Endothelial cell of umbilical vein (primary cell): Measurements from ENCODE around the gene DLEC1. TPM values are rescaled to one million over a fixed set of nuclear protein-coding genes. Genes with fewer than 3 reads are reported as not detected.

Experiments
- BruUV-seq: library from RNA; stranded (reverse); fragments of 400-500 nt; replicated peaks from 2 replicates; lab custom pipeline; 2021; lab: Mats Ljungman, UMichigan
- CTCF ChIA-PET: fragments of 300-600, 350-600 bp; sonication (Branson Sonifier 250); formaldehyde crosslinking; loops from one replicate; lab custom pipeline; 2021; ENCODE audit warnings: antibody characterized with exemption, inconsistent platforms; lab: Charles Lee
- POLR2A ChIA-PET: fragments of 300-600, 350-600 bp; sonication (Branson Sonifier 250); formaldehyde crosslinking; loops from one replicate; lab custom pipeline; 2021; ENCODE audit warnings: antibody characterized with exemption, inconsistent platforms; lab: Charles Lee
- DNase-seq: peaks from one replicate; pipeline ENCODE4 v3.0.0-alpha.2; 2011; ENCODE audit warnings: low read depth, low spot score
- FAIRE-seq: peaks from 2 replicates; lab custom pipeline; 2011; peaks lifted over from hg19 to GRCh38; lab: Jason Lieb, UNC
- H2AFZ ChIP-seq: 2 replicates; pipeline ENCODE4 v1.6.0; 2012; ENCODE audit warnings: low read depth, low read length, control low read depth, inconsistent platforms
- H3K27ac ChIP-seq: 2 replicates; pipeline ENCODE4 v1.5.1; 2011; ENCODE audit warnings: low read depth, mild to moderate bottlenecking, control low read depth, low read length, moderate library complexity; ENCODE audit not compliant: insufficient read depth
- H3K27me3 ChIP-seq, 2 experiments: 2 replicates each; pipeline versions ENCODE4 v1.6.0 to v1.6.1; 2011; ENCODE audit warnings: low read length in 2 of 2, mixed read lengths in 1 of 2; ENCODE audit not compliant: control insufficient read depth in 2 of 2, insufficient read depth in 2 of 2
- H3K36me3 ChIP-seq, 2 experiments: 2 replicates in 1 of 2; 3 replicates in 1 of 2; pipeline ENCODE4 v1.5.1; 2011; ENCODE audit warnings: low read length in 2 of 2, mild to moderate bottlenecking in 1 of 2, moderate library complexity in 1 of 2; ENCODE audit not compliant: control insufficient read depth in 2 of 2, insufficient read depth in 2 of 2; ENCODE audit errors: extremely low read depth in 1 of 2
- H3K4me1 ChIP-seq: 3 replicates; pipeline ENCODE4 v1.5.1; 2011; ENCODE audit warnings: mild to moderate bottlenecking, low read length; ENCODE audit not compliant: control insufficient read depth, insufficient read depth; ENCODE audit errors: extremely low read depth
- H3K4me2 ChIP-seq: 2 replicates; pipeline ENCODE4 v1.6.1; 2011; ENCODE audit warnings: low read length, control low read depth, mixed read lengths; ENCODE audit not compliant: insufficient read depth
- H3K4me3 ChIP-seq, 3 experiments: fragments of 200-600 bp in 1 of 3; sonication (generic), shearing (Covaris generic) in 1 of 3; replicated peaks in 1 of 3; 2 replicates each; pipeline ENCODE4 v1.5.1; 2011 to 2016; ENCODE audit warnings: control low read depth in 3 of 3, low read length in 3 of 3, mild to moderate bottlenecking in 2 of 3, inconsistent platforms in 1 of 3, low read depth in 1 of 3, moderate library complexity in 1 of 3; ENCODE audit not compliant: insufficient read depth in 1 of 3
- H3K79me2 ChIP-seq: 2 replicates; pipeline ENCODE4 v1.6.0; 2012; ENCODE audit warnings: low read length, inconsistent platforms; ENCODE audit not compliant: control insufficient read depth, insufficient read depth
- H3K9ac ChIP-seq: replicated peaks from 2 replicates; pipeline ENCODE3; 2011; ENCODE audit warnings: low read length, control low read depth; ENCODE audit not compliant: insufficient read depth; ENCODE audit errors: extremely low read depth
- H3K9me1 ChIP-seq: replicated peaks from 3 replicates; pipeline ENCODE4 v1.6.0; 2011; ENCODE audit warnings: mild to moderate bottlenecking, low read length; ENCODE audit not compliant: control insufficient read depth, insufficient read depth; ENCODE audit errors: extremely low read depth
- H3K9me3 ChIP-seq: replicated peaks from 2 replicates; pipeline ENCODE4 v1.5.1; 2012; ENCODE audit warnings: low read length, inconsistent platforms; ENCODE audit not compliant: control insufficient read depth, insufficient read depth
- H4K20me1 ChIP-seq: replicated peaks from 2 replicates; pipeline ENCODE3; 2011; ENCODE audit warnings: mild to moderate bottlenecking, low read length; ENCODE audit not compliant: control insufficient read depth, insufficient read depth; ENCODE audit errors: extremely low read depth
- CTCF ChIP-seq, 2 donors: IDR thresholded peaks; 1 replicate in 1 of 2; 2 replicates in 1 of 2; pipeline ENCODE4 v1.5.1; 2011; ENCODE audit warnings: low read length in 2 of 2, mild to moderate bottlenecking in 2 of 2, moderate library complexity in 2 of 2, control low read depth in 1 of 2, inconsistent platforms in 1 of 2, low read depth in 1 of 2; ENCODE audit not compliant: insufficient read depth in 1 of 2; ENCODE audit errors: extremely low read depth in 1 of 2
- EZH2 ChIP-seq: IDR thresholded peaks from 2 replicates; pipeline ENCODE4 v1.6.1; 2012; ENCODE audit warnings: borderline replicate concordance, low read depth, mild to moderate bottlenecking, moderate library complexity, low read length, inconsistent platforms; ENCODE audit not compliant: severe bottlenecking
- FOS ChIP-seq: IDR thresholded peaks from 2 replicates; pipeline ENCODE4 v1.6.1; 2011; ENCODE audit warnings: mild to moderate bottlenecking, low read length, moderate library complexity, borderline replicate concordance; ENCODE audit not compliant: insufficient read depth
- GATA2 ChIP-seq: IDR thresholded peaks from 2 replicates; pipeline ENCODE4 v1.7.0; 2011; ENCODE audit warnings: low read depth, mild to moderate bottlenecking, moderate library complexity, mixed read lengths, low read length; ENCODE audit not compliant: insufficient read length, insufficient read depth
- JUN ChIP-seq: IDR thresholded peaks from 2 replicates; pipeline ENCODE4 v1.6.1; 2011; ENCODE audit warnings: borderline replicate concordance, low read depth; ENCODE audit not compliant: insufficient read length, insufficient read depth
- MAX ChIP-seq: IDR thresholded peaks from 2 replicates; pipeline ENCODE4 v1.6.1; 2011; ENCODE audit not compliant: insufficient read depth, insufficient read length
- MYC ChIP-seq: IDR thresholded peaks from one replicate; pipeline ENCODE4 v1.6.1; 2011; ENCODE audit warnings: mild to moderate bottlenecking, low read depth, low read length
- POLR2A ChIP-seq: IDR thresholded peaks from 2 replicates; pipeline ENCODE4 v1.6.1; 2012; ENCODE audit warnings: low read depth, mild to moderate bottlenecking, control low read depth, low read length
- POLR2AphosphoS5 ChIP-seq: IDR thresholded peaks from 2 replicates; pipeline ENCODE4 v1.6.1; 2012; ENCODE audit warnings: low read depth, mild to moderate bottlenecking, control low read depth, low read length, moderate library complexity; ENCODE audit not compliant: insufficient read depth
- dilution Hi-C: fragments of 300-500 bp; cut with MboI; formaldehyde crosslinking; loops from one replicate; pipeline ENCODE4 v1.15.0; 2019; ENCODE audit warnings: low sequenced_read_pairs; ENCODE audit not compliant: extremely low pct_ligation_motif_present
- intact Hi-C: fragments of 100-400 bp; cut with micrococcal nuclease; formaldehyde crosslinking; loops from one replicate; pipeline ENCODE4 v1.10.0; 2022
- polyA plus RNA-seq, 4 experiments: library from polyadenylated mRNA; depleted of rRNA in 3 of 4; stranded (reverse) in 3 of 4; unstranded in 1 of 4; fragments of >200 nt; gene quantifications; 2 replicates each; pipeline versions ENCODE4 v1.2.1 to v1.2.3, GENCODE V29; 2011 to 2012; ENCODE audit warnings: missing spikeins in 1 of 4
- total RNA-seq: library from RNA; stranded (reverse); gene quantifications from 2 replicates; pipeline ENCODE4 v1.2.3, GENCODE V29; 2021

Gene DLEC1
- total and polyA plus RNA-seq, 2 donors (not counting 3 experiments of a cell fraction or from before 2014, with no cell fraction given): not detected

GRCh38 chr3:38118421-38119247 lies 79.6 kb downstream of the DLEC1 start:
- no peak for FAIRE-seq
- intact Hi-C loops: loop anchor here (1.0 to 5.0 kb wide), 4 partner anchors 144 to 362 kb away; partner anchors contain the start of gene XYLB

More at GRCh38 chr3:38118421-38119247, 79.6 kb downstream of the DLEC1 start:
- H3K27me3 ChIP-seq: no peaks in the 10 kb centered on the region
- ChIA-PET CTCF (interaction anchor here (0.7 to 4.8 kb wide), 18 partner anchors 9 to 725 kb away, joined by 3 to 52 read pairs (median 4); partner anchors contain the start of genes ACAA1, OXSR1 and XYLB), POLR2A (no interaction called here)
- no peak overlapping the region for H2AFZ ChIP-seq
- H3K4me3 ChIP-seq: no peak overlapping the region
- BruUV-seq: no TSS peak
- no peaks in the 10 kb centered on the region for H3K9me3 ChIP-seq
- H3K4me1 ChIP-seq: no peaks in the 10 kb centered on the region
- H3K36me3 ChIP-seq: peaks cover 5 to 12% of the 10 kb centered on the region in 2 experiments
- TF ChIP-seq JUN (no peak), POLR2AphosphoS5 (no peak), GATA2 (no peak), MYC (no peak), CTCF (IDR thresholded peaks at IDR 0.05; ENCODE audit: extremely low read depth in 1 of 2, insufficient read depth in 1 of 2, low read depth in 1 of 2, low read length in 2 of 2) (no peak), MAX (no peak), EZH2 (no peak), POLR2A (no peak), FOS (no peak)
- no peak overlapping the region for H3K9ac ChIP-seq
- no peaks in the 10 kb centered on the region for H3K79me2 ChIP-seq
- dilution Hi-C loops: no loop called here
- H3K27ac ChIP-seq: no peak overlapping the region
- DNase-seq: no peak
- no peaks in the 10 kb centered on the region for H4K20me1 ChIP-seq
- H3K9me1 ChIP-seq: no peaks in the 10 kb centered on the region
- no peak overlapping the region for H3K4me2 ChIP-seq
